ENCODE measurements around the gene TXNL1. TPM values are rescaled to one million over a fixed set of nuclear protein-coding genes. Genes with fewer than 3 reads are reported as not detected.

The TXNL1 gene
- total RNA-seq, result 85.8 and 86.0 TPM in 2 replicates
- long read RNA-seq, full-length matches to known transcripts, result 305 of 336 reads
- long read RNA-seq, partial matches to known transcripts, result 7 of 336 reads
- long read RNA-seq, other reads (novel, unspliced or antisense), result 24 of 336 reads

GRCh38 chr18:56638232-56639103, at the start of gene TXNL1:
Gene TXNL1, minus strand, starts transcription at chr18:56638592. Its CDS starts 152 bp downstream, at chr18:56638440.
- Mint-ChIP-seq H3K4me3 (peak within 1 kb of the TSS; percentile 99), H3K4me1 (peaks cover 42% of the 10 kb centered on the region)

GRCh38 chr18:56684277-56684676, 45.9 kb upstream of the TXNL1 start:
- H3K4me1 Mint-ChIP-seq, result no peaks in the 10 kb centered on the region
- peaks cover 2% of the 10 kb centered on the region for H3K36me3 Mint-ChIP-seq (ENCODE audit: low read depth)
- no peak overlapping the region for H3K27ac Mint-ChIP-seq (ENCODE audit: unreplicated experiment)
- no peaks in the 10 kb centered on the region for H3K9me3 Mint-ChIP-seq
- DNase-seq (ENCODE audit: low read depth, low spot score), result no peak
- no peak for TF ChIP-seq CTCF (conservative IDR thresholded peaks at IDR 0.05)
- no peaks in the 10 kb centered on the region for H3K27me3 Mint-ChIP-seq (ENCODE audit: low read depth)
- H3K4me3 Mint-ChIP-seq, result no peak overlapping the region

More at GRCh38 chr18:56638232-56639103, at the start of gene TXNL1:
- Mint-ChIP-seq H3K36me3 (ENCODE audit: low read depth) (peaks cover 12% of the 10 kb centered on the region), H3K9me3 (peaks cover 8% of the 10 kb centered on the region), H3K27ac (ENCODE audit: unreplicated experiment) (peak within 1 kb of the TSS; percentile 100), H3K27me3 (ENCODE audit: low read depth) (no peaks in the 10 kb centered on the region)
- TF ChIP-seq CTCF (conservative IDR thresholded peaks at IDR 0.05), result no peak
- DNase-seq (ENCODE audit: low read depth, low spot score), result peak; percentile 97

- H3K36me3 Mint-ChIP-seq (ENCODE audit: low read depth), result peaks cover 8% of the 10 kb centered on the region
- no peak overlapping the region for H3K27ac Mint-ChIP-seq (ENCODE audit: unreplicated experiment)
- no peaks in the 10 kb centered on the region for H3K27me3 Mint-ChIP-seq (ENCODE audit: low read depth)
- TF ChIP-seq CTCF (conservative IDR thresholded peaks at IDR 0.05), result no peak
- no peaks in the 10 kb centered on the region for H3K4me1 Mint-ChIP-seq
- no peaks in the 10 kb centered on the region for H3K9me3 Mint-ChIP-seq
- no peak for DNase-seq (ENCODE audit: low read depth, low spot score)
- no peak overlapping the region for H3K4me3 Mint-ChIP-seq
Measured at GRCh38 chr18:56678836-56679565, 40.6 kb upstream of the TXNL1 start.

GRCh38 chr18:56676639-56677038, 38.2 kb upstream of the TXNL1 start:
- Mint-ChIP-seq H3K27me3 (ENCODE audit: low read depth) (no peaks in the 10 kb centered on the region), H3K4me1 (peaks cover under 1% of the 10 kb centered on the region), H3K27ac (ENCODE audit: unreplicated experiment) (no peak overlapping the region), H3K36me3 (ENCODE audit: low read depth) (peaks cover 8% of the 10 kb centered on the region), H3K9me3 (no peaks in the 10 kb centered on the region), H3K4me3 (no peak overlapping the region)
- TF ChIP-seq CTCF (conservative IDR thresholded peaks at IDR 0.05), result no peak
- DNase-seq (ENCODE audit: low read depth, low spot score), result no peak

GRCh38 chr18:56672981-56673380, 34.6 kb upstream of the TXNL1 start:
- no peak for TF ChIP-seq CTCF (conservative IDR thresholded peaks at IDR 0.05)
- no peak overlapping the region for H3K27ac Mint-ChIP-seq (ENCODE audit: unreplicated experiment)
- H3K4me1 Mint-ChIP-seq, result peaks cover 9% of the 10 kb centered on the region
- no peak overlapping the region for H3K4me3 Mint-ChIP-seq
- DNase-seq (ENCODE audit: low read depth, low spot score), result no peak
- peaks cover 5% of the 10 kb centered on the region for H3K36me3 Mint-ChIP-seq (ENCODE audit: low read depth)
- H3K27me3 Mint-ChIP-seq (ENCODE audit: low read depth), result no peaks in the 10 kb centered on the region
- H3K9me3 Mint-ChIP-seq, result no peaks in the 10 kb centered on the region
